Tibial nerve (tissue), 4 donors: ENCODE results near the gene MEAF6.

ENCODE experiments used
- CTCF ChIP-seq, 5 experiments: fragments of 200-600 bp in 3 of 5; fragments of 450-650 bp in 2 of 5; sonication (generic) in 3 of 5; IDR thresholded peaks; one replicate each; pipeline ENCODE4 v1.5.1; 2016 to 2019; ENCODE audit warnings: antibody characterized with exemption in 5 of 5, mild to moderate bottlenecking in 3 of 5, moderate library complexity in 2 of 5
- EP300 ChIP-seq, 2 donors: sonication (generic); formaldehyde crosslinking; IDR thresholded peaks; one replicate each; pipeline ENCODE4 v1.6.1; 2017; ENCODE audit warnings: antibody characterized with exemption in 2 of 2, mild to moderate bottlenecking in 1 of 2
- POLR2A ChIP-seq, 2 donors: fragments of 450-650 bp; IDR thresholded peaks; one replicate each; pipeline ENCODE4 v1.6.1; 2017; ENCODE audit warnings: antibody characterized with exemption in 2 of 2, mild to moderate bottlenecking in 2 of 2, moderate library complexity in 2 of 2

- TF ChIP-seq CTCF (IDR thresholded peaks at IDR 0.05): no peak
- no peak for TF ChIP-seq POLR2A (IDR thresholded peaks at IDR 0.05)
- TF ChIP-seq EP300 (IDR thresholded peaks at IDR 0.05): no peak
Measured at GRCh38 chr1:37484325-37485051, 30.1 kb downstream of the MEAF6 start.
